Fibroblast of upper back skin (primary cell): ENCODE data around the gene PP2D1.
"Not testable (repeated sequence)": the region's sequence is repeated elsewhere in the genome, so short reads cannot be mapped to it uniquely, and the experiment has no call there.

Experiments
- DNase-seq: peaks from one replicate; pipeline ENCODE4 v3.0.0-alpha.2; 2013

Gene PP2D1

GRCh38 chr3:19967208-19967607 lies 44.9 kb downstream of the PP2D1 start:
- no peak for DNase-seq

DNA sequence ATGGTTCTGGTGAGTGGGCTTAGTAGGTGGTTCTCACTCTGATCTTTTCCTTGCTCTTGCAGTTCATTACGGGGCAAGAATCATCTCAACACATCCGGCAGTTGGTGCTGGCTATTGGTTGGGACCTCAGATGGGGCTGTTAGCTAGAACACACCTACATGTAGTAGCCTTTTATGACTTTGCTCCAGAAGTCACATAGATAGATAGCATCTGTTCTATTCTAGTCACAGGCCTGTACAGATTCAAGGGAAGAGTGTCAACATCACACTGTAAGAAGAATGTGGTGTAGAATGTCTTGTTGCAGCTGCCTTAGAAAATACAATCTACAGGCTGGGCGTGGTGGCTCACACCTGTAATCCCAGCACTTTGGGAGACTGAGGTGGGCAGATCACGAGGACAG lies 50.1 kb downstream of the PP2D1 start:
- DNase-seq = no peak

- DNase-seq = no peak
These were observed 51.4 kb downstream of the PP2D1 start for GRCh38 chr3:19960696-19961095.

DNA sequence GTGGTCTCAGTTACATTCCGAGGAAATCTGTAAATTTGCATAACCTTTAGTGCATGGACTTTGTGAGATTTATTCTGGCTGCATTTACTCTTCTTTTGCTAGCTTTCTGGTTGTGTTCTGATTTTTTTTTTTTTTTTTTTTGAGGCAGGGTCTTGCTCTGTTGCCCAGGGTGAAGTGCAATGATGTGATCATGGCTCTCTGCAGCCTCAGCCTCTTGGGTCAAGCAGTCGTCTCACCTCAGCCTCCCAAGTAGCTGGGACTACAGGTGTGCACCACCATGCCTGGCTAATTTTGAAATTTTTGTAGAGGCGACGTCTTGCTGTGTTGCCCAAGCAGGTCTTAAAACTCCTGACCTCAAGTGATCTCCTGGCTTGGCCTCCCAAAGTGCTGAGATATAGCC lies 52.6 kb downstream of the PP2D1 start:
- no peak for DNase-seq

DNA sequence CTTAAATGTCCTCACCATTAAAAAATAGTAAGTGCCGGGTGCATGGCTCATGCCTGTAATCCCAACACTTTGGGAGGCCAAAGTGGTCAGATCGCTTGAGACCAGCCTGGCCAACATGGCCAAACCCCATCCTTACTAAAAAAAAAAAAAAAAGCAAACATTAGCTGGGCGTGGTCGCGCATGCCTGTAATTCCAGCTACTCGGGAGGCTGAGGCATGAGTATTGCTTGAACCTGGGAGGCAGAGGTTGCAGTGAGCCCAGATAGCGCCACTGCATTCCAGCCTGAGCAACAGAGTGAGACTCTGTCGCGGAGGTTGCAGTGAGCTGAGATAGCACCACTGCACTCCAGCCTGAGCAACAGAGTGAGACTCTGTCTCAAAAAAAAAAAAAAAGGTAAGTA lies 54.7 kb downstream of the PP2D1 start:
- not testable (repeated sequence) for DNase-seq

- no peak for DNase-seq
These were observed 57.4 kb downstream of the PP2D1 start for GRCh38 chr3:19954676-19955075.

GRCh38 chr3:19950316-19950715 lies 61.7 kb downstream of the PP2D1 start:
- DNase-seq = no peak

DNA sequence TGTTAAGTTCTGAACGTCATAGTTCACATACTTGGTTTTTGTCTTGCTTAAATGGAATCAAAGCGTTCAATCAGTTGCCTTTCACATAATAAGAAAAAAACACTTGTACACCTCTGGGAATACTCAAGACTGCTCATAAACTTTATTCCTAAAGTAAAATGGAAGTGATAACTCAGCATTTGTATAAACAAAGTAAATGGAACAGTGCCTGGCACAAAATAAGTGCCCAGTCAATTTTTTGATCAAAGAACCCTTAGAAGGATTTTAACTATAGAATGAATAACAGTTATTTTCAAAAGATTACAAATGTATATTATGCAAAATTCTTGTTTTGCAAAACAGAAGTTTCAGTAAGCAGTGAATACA lies 63.9 kb downstream of the PP2D1 start:
- no peak for DNase-seq

GRCh38 chr3:19947549-19948225 lies 64.4 kb downstream of the PP2D1 start:
- DNase-seq = peak; percentile 24

- DNase-seq = peak; percentile 99
These were observed 65.1 kb downstream of the PP2D1 start, which contains the start of gene RAB5A for GRCh38 chr3:19946832-19947548. Gene RAB5A (plus strand): TSS chr3:19947097. CDS start chr3:19950899, 3,802 bp downstream.

- peak; percentile 4 for DNase-seq
These were observed 65.9 kb downstream of the PP2D1 start for GRCh38 chr3:19945969-19946831.

DNA sequence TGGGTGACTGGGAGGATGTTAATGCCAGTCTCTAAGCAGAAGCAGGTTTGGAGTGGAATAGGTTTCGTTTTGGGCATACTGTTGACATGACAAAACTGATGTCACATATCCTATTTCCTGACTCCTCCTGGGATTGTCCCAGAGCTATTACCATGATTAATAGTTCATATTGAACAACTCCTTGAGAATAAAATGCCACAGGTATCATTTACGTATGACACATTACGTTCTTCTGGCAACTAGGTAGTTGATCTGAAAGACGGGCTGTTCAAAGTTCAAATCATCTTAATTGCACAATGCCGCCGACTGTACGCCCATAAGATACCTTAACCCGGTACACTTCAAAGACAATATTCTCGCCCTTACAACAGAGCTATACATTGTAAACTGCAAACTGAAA lies 66.5 kb downstream of the PP2D1 start:
- DNase-seq = no peak

DNA sequence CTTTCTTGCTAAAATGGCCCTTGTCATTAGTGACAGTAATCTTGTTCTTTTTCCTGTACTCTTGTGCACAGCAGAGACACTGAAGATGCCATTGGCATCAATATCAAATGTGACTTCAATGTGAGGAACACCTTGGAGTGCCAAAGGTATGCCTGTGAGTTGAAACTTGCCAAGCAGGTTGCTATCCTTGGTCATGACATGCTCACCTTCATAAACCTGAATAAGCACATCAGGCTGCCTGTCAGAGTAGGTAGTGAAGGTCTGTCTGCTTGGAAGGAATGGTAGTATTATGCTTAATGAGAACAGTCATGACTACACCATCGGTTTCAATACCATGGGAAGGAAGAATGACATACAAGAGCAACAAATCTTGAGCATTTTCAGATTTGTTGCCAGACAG lies 71.4 kb downstream of the PP2D1 start:
- DNase-seq = no peak

DNA sequence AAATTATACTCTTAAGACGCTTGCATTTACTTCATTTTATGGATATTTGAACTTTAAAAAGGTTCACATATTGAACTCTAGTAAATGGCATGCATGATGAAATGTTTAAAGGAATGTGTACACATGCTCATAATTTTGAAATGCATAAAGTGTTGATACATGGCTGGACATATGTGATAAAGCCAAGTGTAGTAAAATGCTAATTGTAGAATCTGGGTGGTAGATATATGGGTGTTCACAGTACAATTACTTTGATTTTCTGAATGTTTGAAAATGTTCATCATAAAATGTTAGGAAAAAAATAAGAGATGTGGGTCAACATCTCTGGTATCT lies 73.8 kb downstream of the PP2D1 start:
- no peak for DNase-seq

DNA sequence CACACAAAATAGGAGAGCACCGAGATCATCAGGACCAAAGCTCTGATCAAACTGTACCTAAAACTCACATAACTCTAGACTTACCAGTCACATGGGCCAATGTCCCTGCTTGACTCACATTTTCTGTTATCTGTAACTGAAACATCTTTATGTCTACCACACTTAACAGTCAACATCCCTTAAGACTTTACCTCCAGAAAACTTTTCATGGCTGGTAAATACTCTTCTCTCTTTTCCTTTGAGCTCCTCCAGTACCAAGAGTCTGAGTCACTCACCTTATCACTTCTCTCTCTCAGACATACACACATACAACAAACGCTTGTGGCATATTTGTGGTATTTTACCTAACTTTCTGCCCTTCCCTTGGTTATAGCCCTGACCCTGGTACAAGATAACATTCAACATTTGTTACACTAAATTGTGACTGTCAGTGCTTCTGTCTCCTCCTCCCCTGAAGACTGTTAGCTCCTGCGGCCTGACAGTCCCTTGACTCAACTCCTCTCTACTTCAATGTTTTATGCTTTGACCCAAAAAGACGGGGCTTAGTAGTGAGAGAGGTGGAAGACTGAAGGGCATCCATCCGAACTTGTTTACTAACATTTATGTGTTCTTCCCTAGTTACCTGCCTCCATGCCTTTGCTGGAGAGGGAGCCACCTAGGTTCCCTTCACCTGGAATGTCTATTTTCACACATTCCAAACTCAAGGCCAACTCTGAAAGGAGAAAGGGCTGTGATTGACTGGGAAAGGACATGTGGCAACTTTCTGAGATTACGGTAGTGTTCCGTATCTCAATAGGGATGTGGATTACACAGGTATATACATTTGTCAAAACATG lies 74.4 kb downstream of the PP2D1 start:
- DNase-seq = peak; percentile 8
